A549 (cell line): ENCODE results near the gene SND1.

Experiments used
- CBX8 ChIP-seq: fragments of 200-600 bp; sonication (generic); IDR thresholded peaks from 2 replicates; pipeline ENCODE4 v1.6.1; 2016
- CTCF ChIP-seq: fragments of >200 bp; sonication (Bioruptor Twin); formaldehyde crosslinking; IDR thresholded peaks from 3 replicates; pipeline ENCODE4 v1.5.1; 2016
- ESRRA ChIP-seq: fragments of 150-350 bp; IDR thresholded peaks from 2 replicates; pipeline ENCODE4 v1.6.1; 2014; ENCODE audit warnings: mild to moderate bottlenecking, low read length, borderline replicate concordance
- HDAC2 ChIP-seq: fragments of 200-600 bp; sonication (generic); IDR thresholded peaks from 2 replicates; pipeline ENCODE4 v1.6.1; 2016
- JUN ChIP-seq, 2 experiments: fragments of >200 bp; sonication (Bioruptor Twin); formaldehyde crosslinking; IDR thresholded peaks; 2 replicates in 1 of 2; 3 replicates in 1 of 2; pipeline ENCODE4 v1.6.1; 2016 to 2017
- KDM1A ChIP-seq: fragments of 200-600 bp; sonication (generic); IDR thresholded peaks from 2 replicates; pipeline ENCODE4 v1.6.1; 2016; ENCODE audit warnings: low read depth, mild to moderate bottlenecking
- MAZ ChIP-seq: fragments of 150-350 bp; IDR thresholded peaks from 2 replicates; pipeline ENCODE4 v1.6.1; 2014; ENCODE audit warnings: antibody characterized with exemption, low read depth, low read length, borderline replicate concordance
- POLR2A ChIP-seq: IDR thresholded peaks from 2 replicates; pipeline ENCODE4 v1.6.1; 2012; ENCODE audit warnings: mild to moderate bottlenecking, low read length
- RFX5 ChIP-seq: fragments of 450-650 bp; IDR thresholded peaks from 2 replicates; pipeline ENCODE4 v1.7.1; 2014; ENCODE audit warnings: antibody characterized with exemption, mild to moderate bottlenecking, moderate library complexity
- TF ChIP-seq, protein P1 (sequence below): fragments of 450-650 bp; IDR thresholded peaks from 2 replicates; pipeline ENCODE4 v1.6.1; 2014; ENCODE audit warnings: antibody characterized with exemption
- TF ChIP-seq, protein P2 (sequence below): IDR thresholded peaks from 2 replicates; pipeline ENCODE4 v1.6.1; 2012; ENCODE audit warnings: low read depth, borderline replicate concordance

GRCh38 chr7:127754457-127754856 is 102.5 kb downstream of the SND1 start:
- TF ChIP-seq HDAC2 (no peak), CTCF (no peak), MAZ (no peak), ESRRA (no peak), KDM1A (no peak), CBX8 (no peak), POLR2A (no peak), JUN (IDR thresholded peaks at IDR 0.05) (no peak), RFX5 (no peak)
- TF ChIP-seq, protein P1, sequence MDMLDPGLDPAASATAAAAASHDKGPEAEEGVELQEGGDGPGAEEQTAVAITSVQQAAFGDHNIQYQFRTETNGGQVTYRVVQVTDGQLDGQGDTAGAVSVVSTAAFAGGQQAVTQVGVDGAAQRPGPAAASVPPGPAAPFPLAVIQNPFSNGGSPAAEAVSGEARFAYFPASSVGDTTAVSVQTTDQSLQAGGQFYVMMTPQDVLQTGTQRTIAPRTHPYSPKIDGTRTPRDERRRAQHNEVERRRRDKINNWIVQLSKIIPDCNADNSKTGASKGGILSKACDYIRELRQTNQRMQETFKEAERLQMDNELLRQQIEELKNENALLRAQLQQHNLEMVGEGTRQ, result no peak
- TF ChIP-seq, protein P2, sequence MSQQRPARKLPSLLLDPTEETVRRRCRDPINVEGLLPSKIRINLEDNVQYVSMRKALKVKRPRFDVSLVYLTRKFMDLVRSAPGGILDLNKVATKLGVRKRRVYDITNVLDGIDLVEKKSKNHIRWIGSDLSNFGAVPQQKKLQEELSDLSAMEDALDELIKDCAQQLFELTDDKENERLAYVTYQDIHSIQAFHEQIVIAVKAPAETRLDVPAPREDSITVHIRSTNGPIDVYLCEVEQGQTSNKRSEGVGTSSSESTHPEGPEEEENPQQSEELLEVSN, result no peak
